ENCODE measurements around the gene ZCWPW1. TPM values are rescaled to one million over a fixed set of nuclear protein-coding genes. Genes with fewer than 3 reads are reported as not detected.

Gene ZCWPW1
- total RNA-seq, 2 donors from 2014 or later = 3.1 to 3.5 TPM

DNA sequence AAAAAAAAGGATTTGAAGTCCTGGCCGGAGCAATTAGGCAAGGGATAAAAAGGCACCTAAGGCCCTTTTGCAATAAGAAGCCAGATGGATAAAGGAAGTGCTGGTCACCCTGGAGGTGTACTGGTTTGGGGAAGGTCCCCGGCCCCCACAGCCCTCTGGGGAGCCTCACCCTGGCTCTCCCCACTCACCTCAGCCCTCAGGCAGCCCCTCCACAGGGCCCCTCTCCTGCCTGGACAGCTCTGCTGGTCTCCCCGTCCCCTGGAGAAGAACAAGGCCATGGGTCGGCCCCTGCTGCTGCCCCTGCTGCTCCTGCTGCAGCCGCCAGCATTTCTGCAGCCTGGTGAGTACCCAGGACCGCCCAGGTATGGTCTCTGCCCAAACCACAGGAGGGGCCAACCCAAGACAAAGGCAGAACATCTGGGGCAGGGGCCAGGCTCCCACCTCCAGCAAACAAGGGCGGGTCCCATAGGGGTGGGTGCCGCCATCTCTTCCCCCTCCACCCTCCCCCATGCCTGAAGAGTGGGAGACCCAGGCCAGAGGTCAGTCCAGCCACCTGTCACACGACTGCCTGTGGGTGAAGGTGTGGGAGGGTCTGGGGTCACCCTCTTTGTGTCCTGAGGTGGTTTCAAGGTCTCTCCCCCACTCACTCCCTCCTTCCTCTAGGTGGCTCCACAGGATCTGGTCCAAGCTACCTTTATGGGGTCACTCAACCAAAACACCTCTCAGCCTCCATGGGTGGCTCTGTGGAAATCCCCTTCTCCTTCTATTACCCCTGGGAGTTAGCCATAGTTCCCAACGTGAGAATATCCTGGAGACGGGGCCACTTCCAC is 70.3 kb downstream of the ZCWPW1 start, which contains the start of gene PILRB:
PILRB (plus strand) TSS at position 91 of the 830 bp plus-strand sequence; CDS start at position 277, 186 bp downstream.
- DNase-seq (ENCODE audit: low spot score) (no peak), ATAC-seq (ENCODE audit: insufficient number of reproducible peaks, low FRiP score, low read depth) (no peak)
- H3K4me3 ChIP-seq = no peak within 1 kb of the TSS
- H3K9me3 ChIP-seq = no peaks in the 10 kb centered on the region
- H3K27ac ChIP-seq = no peak within 1 kb of the TSS
- H3K36me3 ChIP-seq = peaks cover 89% of the 10 kb centered on the region
- H3K4me1 ChIP-seq (ENCODE audit: control insufficient read depth in 1 of 2, low read depth in 2 of 2) = no peaks in the 10 kb centered on the region
- H3K27me3 ChIP-seq (replicated peaks; ENCODE audit: insufficient read depth) = no peaks in the 10 kb centered on the region
- TF ChIP-seq, protein P1, sequence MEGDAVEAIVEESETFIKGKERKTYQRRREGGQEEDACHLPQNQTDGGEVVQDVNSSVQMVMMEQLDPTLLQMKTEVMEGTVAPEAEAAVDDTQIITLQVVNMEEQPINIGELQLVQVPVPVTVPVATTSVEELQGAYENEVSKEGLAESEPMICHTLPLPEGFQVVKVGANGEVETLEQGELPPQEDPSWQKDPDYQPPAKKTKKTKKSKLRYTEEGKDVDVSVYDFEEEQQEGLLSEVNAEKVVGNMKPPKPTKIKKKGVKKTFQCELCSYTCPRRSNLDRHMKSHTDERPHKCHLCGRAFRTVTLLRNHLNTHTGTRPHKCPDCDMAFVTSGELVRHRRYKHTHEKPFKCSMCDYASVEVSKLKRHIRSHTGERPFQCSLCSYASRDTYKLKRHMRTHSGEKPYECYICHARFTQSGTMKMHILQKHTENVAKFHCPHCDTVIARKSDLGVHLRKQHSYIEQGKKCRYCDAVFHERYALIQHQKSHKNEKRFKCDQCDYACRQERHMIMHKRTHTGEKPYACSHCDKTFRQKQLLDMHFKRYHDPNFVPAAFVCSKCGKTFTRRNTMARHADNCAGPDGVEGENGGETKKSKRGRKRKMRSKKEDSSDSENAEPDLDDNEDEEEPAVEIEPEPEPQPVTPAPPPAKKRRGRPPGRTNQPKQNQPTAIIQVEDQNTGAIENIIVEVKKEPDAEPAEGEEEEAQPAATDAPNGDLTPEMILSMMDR (IDR thresholded peaks at IDR 0.05) = no peak

DNA sequence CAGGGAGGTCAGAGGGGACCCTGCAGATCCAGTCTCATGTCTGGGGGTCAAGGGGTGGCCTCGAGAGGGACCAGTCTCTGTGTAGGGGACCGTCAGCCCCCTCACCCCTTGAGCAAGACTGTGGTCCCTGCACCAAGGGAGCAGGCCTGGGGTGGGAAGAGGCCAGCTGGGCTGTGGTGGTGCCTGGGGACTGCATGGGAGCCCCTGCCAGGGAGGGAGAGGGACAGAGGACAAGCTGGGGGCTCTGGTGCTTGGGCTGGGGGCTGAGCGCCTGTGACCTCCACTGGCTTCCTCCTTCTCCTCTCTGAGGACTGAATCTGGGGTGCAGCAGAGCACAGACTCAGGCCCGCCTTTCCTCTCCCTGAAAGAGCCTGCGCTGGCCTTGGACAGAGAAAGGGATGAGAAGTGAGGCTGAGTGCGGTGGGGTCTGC is 71.4 kb downstream of the ZCWPW1 start:
- DNase-seq (ENCODE audit: low spot score) (no peak), ATAC-seq (ENCODE audit: insufficient number of reproducible peaks, low FRiP score, low read depth) (no peak)
- no peaks in the 10 kb centered on the region for H3K27me3 ChIP-seq (replicated peaks; ENCODE audit: insufficient read depth)
- TF ChIP-seq, protein P1 (IDR thresholded peaks at IDR 0.05) = no peak
- H3K4me1 ChIP-seq (ENCODE audit: control insufficient read depth in 1 of 2, low read depth in 2 of 2) = no peaks in the 10 kb centered on the region
- H3K9me3 ChIP-seq = no peaks in the 10 kb centered on the region
- no peak overlapping the region for H3K27ac ChIP-seq
- no peak overlapping the region for H3K4me3 ChIP-seq
- peaks cover 83% of the 10 kb centered on the region for H3K36me3 ChIP-seq

DNA sequence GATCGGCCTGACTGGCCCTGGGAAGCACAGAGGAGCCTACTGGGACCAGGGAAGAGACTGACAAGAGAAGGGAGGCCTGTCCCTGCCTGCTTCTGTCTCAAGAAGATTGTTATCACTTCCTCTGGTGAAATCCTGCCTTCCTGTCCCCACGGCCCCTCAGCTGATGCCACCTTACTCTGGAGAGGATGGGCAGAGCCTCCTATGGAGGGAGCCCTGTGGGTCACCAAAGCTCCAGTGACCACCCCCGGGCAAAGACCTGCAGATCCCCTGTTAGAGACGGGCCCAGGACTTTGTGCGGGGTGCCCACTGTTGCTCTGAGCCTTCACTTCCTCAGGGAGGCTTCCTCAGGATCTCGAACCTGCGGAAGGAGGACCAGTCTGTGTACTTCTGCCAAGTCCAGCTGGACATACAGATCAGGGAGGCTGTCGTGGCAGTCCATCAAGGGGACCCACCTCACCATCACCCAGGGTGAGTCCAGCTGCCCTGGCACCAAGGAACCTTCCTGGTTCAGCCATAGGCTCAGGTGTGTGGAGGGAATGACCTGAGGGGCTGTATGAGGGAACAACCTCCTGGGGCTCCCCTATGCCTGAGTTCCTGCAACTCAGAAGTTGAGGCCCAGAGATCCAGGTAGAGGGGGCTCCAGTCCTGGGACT is 72.0 kb downstream of the ZCWPW1 start:
- no peak for ATAC-seq (ENCODE audit: insufficient number of reproducible peaks, low FRiP score, low read depth)
- Histone ChIP-seq H3K27ac (no peak overlapping the region), H3K4me1 (ENCODE audit: control insufficient read depth in 1 of 2, low read depth in 2 of 2) (no peaks in the 10 kb centered on the region), H3K36me3 (peaks cover 82% of the 10 kb centered on the region), H3K9me3 (no peaks in the 10 kb centered on the region), H3K4me3 (no peak overlapping the region), H3K27me3 (replicated peaks; ENCODE audit: insufficient read depth) (no peaks in the 10 kb centered on the region)
- no peak for DNase-seq (ENCODE audit: low spot score)
- TF ChIP-seq, protein P1 (IDR thresholded peaks at IDR 0.05) = no peak

DNA sequence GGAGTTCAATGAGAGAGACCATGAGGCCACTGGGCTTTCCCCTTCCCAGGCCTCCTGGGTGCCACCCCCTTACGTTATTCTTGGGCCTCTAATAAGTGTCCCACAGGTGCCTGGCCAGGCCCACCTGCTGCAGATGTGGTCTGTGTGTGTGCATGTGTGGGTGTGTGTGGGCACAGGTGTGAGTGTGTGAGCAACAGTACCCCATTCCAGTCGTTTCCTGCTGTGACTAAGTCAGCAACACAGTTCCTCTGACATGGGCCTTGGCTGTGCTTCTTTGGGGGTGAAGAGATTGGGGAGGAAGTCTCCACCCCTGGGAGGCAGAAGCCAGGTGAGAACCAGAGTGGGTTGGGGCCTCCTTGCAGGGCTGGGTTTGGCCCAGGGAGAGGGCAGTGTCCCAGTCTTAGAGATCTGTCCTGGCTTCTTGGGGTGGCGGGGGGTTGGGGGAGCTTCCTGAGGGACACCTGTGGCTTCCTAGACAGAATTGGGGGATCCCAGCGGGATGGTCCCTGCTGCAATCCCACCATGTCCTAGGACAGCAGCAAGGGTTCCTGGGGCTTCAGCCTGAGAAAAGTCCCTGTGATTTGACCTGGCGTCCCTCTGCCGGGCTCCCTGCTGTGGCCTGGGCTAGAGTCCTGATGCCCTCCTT is 74.7 kb downstream of the ZCWPW1 start:
- TF ChIP-seq, protein P1 (IDR thresholded peaks at IDR 0.05) = no peak
- H3K4me1 ChIP-seq (ENCODE audit: control insufficient read depth in 1 of 2, low read depth in 2 of 2) = no peaks in the 10 kb centered on the region
- no peaks in the 10 kb centered on the region for H3K9me3 ChIP-seq
- peaks cover 73% of the 10 kb centered on the region for H3K36me3 ChIP-seq
- no peaks in the 10 kb centered on the region for H3K27me3 ChIP-seq (replicated peaks; ENCODE audit: insufficient read depth)
- no peak overlapping the region for H3K4me3 ChIP-seq
- DNase-seq (ENCODE audit: low spot score) (no peak), ATAC-seq (ENCODE audit: insufficient number of reproducible peaks, low FRiP score, low read depth) (no peak)
- no peak overlapping the region for H3K27ac ChIP-seq
